ENCODE results near the gene HSPA4L.

- TF ChIP-seq CTCF (IDR thresholded peaks at IDR 0.05), result no peak
- TF ChIP-seq POLR2A (IDR thresholded peaks at IDR 0.05), result no peak
Observed at GRCh38 chr4:127788517-127788916, 6.4 kb downstream of the HSPA4L start.
